Muscle layer of colon (tissue), 2 donors: ENCODE measurements around the gene ARID1B.

Experiments used
- H3K27ac ChIP-seq: one replicate; pipeline ENCODE4 v1.7.0; 2013; ENCODE audit warnings: low read depth, mild to moderate bottlenecking, low read length, moderate library complexity
- H3K27me3 ChIP-seq, 2 donors: one replicate each; pipeline ENCODE4 v1.7.0; 2013; ENCODE audit warnings: low read length in 2 of 2, mild to moderate bottlenecking in 2 of 2; ENCODE audit not compliant: insufficient read depth in 2 of 2, control insufficient read depth in 1 of 2
- H3K36me3 ChIP-seq: one replicate; pipeline ENCODE4 v1.7.0; 2013; ENCODE audit warnings: mild to moderate bottlenecking, low read length; ENCODE audit not compliant: insufficient read depth
- H3K4me1 ChIP-seq: one replicate; pipeline ENCODE4 v1.7.0; 2013; ENCODE audit warnings: mild to moderate bottlenecking, low read length; ENCODE audit not compliant: insufficient read depth
- H3K4me3 ChIP-seq, 2 donors: one replicate each; pipeline ENCODE4 v1.7.0; 2013; ENCODE audit warnings: low read length in 2 of 2, low read depth in 1 of 2, mild to moderate bottlenecking in 1 of 2, moderate library complexity in 1 of 2
- H3K9ac ChIP-seq: one replicate; pipeline ENCODE4 v1.7.0; 2013; ENCODE audit warnings: low read length
- H3K9me3 ChIP-seq: one replicate; pipeline ENCODE4 v1.7.0; 2013; ENCODE audit warnings: mild to moderate bottlenecking, low read length
- donor health status: abdominal sarcoma.
- donor health status: Adenocarcinoma of cecum.

The ARID1B gene

DNA sequence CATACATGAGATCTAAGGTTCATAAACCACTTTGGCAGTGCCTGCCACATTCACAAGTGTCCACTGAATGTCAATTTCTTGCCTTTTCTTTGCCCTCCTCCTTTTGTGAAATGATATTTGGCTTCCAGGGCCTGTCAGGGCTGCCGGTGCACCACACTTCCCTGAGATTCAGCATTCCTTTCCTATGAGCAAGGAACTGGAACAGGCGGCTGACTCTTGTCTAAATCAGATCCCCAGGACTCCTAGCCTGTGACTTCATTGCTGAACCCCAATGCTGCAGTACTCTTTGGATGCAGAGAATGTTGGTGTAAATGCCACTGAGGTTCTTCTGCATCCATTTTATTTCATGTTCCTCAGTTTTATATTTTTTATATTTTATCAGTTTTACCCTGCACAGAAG, 172.2 kb downstream of the ARID1B start:
- Histone ChIP-seq H3K4me3 (no peak overlapping the region), H3K9me3 (no peaks in the 10 kb centered on the region), H3K36me3 (no peaks in the 10 kb centered on the region), H3K4me1 (peaks cover 38% of the 10 kb centered on the region), H3K9ac (no peak overlapping the region), H3K27ac (no peak overlapping the region), H3K27me3 (no peaks in the 10 kb centered on the region)

GRCh38 chr6:156950084-156950483, 172.9 kb downstream of the ARID1B start:
- H3K4me3 ChIP-seq, result no peak overlapping the region
- no peak overlapping the region for H3K27ac ChIP-seq
- H3K27me3 ChIP-seq, result no peaks in the 10 kb centered on the region
- H3K9ac ChIP-seq, result no peak overlapping the region
- peaks cover 45% of the 10 kb centered on the region for H3K4me1 ChIP-seq
- no peaks in the 10 kb centered on the region for H3K36me3 ChIP-seq
- no peaks in the 10 kb centered on the region for H3K9me3 ChIP-seq

- Histone ChIP-seq H3K9ac (no peak overlapping the region), H3K4me1 (peaks cover 49% of the 10 kb centered on the region), H3K27ac (no peak overlapping the region)
Observed at GRCh38 chr6:156950531-156950930, 173.4 kb downstream of the ARID1B start.

DNA sequence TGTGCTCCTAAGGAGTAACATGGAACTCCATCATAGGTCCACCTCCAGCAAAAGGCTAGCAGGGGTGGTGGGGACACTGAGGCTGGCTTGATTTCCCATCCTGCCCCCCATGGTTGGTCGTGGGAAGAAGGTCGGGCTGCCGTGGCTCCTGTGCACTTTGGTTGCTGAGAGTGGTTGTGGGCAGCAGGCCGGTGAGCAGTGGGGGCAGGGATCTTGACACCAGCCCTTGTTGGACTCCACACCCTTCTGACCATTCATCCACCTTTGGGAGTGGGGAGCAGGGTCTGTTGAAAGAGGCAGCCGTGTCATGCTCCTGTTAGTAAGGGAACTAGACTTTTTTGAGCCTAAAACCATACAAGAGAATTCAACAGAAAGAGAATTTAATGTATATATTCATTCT, 175.2 kb downstream of the ARID1B start:
- Histone ChIP-seq H3K4me3 (no peak overlapping the region), H3K27me3 (no peaks in the 10 kb centered on the region), H3K9me3 (no peaks in the 10 kb centered on the region), H3K36me3 (no peaks in the 10 kb centered on the region), H3K4me1 (peaks cover 59% of the 10 kb centered on the region), H3K27ac (no peak overlapping the region), H3K9ac (no peak overlapping the region)

More at GRCh38 chr6:156950531-156950930, 173.4 kb downstream of the ARID1B start:
- no peak overlapping the region for H3K4me3 ChIP-seq
- no peaks in the 10 kb centered on the region for H3K9me3 ChIP-seq
- H3K27me3 ChIP-seq, result no peaks in the 10 kb centered on the region
- no peaks in the 10 kb centered on the region for H3K36me3 ChIP-seq

- H3K4me1 ChIP-seq, result peaks cover 66% of the 10 kb centered on the region
- H3K4me3 ChIP-seq, result no peak overlapping the region
- H3K9me3 ChIP-seq, result no peaks in the 10 kb centered on the region
- no peak overlapping the region for H3K9ac ChIP-seq
- H3K27me3 ChIP-seq, result no peaks in the 10 kb centered on the region
- H3K27ac ChIP-seq, result no peak overlapping the region
- H3K36me3 ChIP-seq, result no peaks in the 10 kb centered on the region
Observed at GRCh38 chr6:156953127-156953478, 175.9 kb downstream of the ARID1B start.

GRCh38 chr6:156953479-156954146, 176.4 kb downstream of the ARID1B start:
- H3K27me3 ChIP-seq, result no peaks in the 10 kb centered on the region
- H3K9me3 ChIP-seq, result no peaks in the 10 kb centered on the region
- no peak overlapping the region for H3K27ac ChIP-seq
- H3K4me1 ChIP-seq, result peaks cover 69% of the 10 kb centered on the region
- no peaks in the 10 kb centered on the region for H3K36me3 ChIP-seq
- H3K4me3 ChIP-seq, result peak overlapping the region in 1 of 2 donors; percentile 13
- H3K9ac ChIP-seq, result no peak overlapping the region

DNA sequence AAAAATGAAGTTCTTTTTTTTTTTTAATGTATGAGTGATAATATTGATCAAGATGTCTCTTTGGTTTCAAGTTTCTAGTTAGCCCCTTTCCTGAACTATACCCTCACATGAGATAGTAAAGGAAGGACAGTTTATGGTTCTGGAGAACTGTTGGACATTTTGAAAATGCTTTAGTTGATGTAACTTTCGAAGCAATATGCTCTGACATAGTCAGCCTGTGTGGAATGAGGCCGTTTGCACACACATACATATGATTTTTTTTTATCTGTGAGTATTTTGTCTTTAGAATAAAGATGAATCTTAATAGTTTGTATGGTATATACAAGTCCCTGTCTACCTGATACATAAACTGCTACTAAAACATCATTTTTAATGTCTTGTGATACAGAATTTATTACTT, 177.0 kb downstream of the ARID1B start:
- H3K4me1 ChIP-seq, result peaks cover 63% of the 10 kb centered on the region
- H3K9ac ChIP-seq, result no peak overlapping the region
- H3K27ac ChIP-seq, result no peak overlapping the region
- H3K9me3 ChIP-seq, result no peaks in the 10 kb centered on the region
- H3K36me3 ChIP-seq, result no peaks in the 10 kb centered on the region
- H3K4me3 ChIP-seq, result no peak overlapping the region
- H3K27me3 ChIP-seq, result no peaks in the 10 kb centered on the region

DNA sequence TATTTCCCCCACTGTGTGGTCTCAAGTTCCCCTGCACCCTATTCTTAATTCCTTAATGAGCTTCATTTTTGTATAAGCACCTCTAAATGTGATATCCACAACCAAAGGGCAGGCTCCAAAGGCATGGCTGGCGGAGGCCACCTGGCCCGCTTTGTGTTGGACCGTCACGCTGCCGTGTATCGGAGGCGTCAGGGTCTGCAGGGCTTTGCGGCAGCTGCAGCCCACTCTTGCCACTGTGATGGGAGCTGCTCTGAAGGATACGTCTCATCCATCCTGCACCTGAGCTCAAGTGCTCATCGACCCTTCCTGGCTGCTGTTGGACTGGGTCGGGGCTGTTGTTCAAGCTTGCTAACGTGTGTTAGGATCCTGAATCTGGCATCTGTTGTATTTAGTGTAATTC, 177.6 kb downstream of the ARID1B start:
- Histone ChIP-seq H3K4me3 (no peak overlapping the region), H3K36me3 (no peaks in the 10 kb centered on the region), H3K9me3 (no peaks in the 10 kb centered on the region), H3K27me3 (no peaks in the 10 kb centered on the region), H3K27ac (no peak overlapping the region), H3K4me1 (peaks cover 57% of the 10 kb centered on the region), H3K9ac (no peak overlapping the region)

DNA sequence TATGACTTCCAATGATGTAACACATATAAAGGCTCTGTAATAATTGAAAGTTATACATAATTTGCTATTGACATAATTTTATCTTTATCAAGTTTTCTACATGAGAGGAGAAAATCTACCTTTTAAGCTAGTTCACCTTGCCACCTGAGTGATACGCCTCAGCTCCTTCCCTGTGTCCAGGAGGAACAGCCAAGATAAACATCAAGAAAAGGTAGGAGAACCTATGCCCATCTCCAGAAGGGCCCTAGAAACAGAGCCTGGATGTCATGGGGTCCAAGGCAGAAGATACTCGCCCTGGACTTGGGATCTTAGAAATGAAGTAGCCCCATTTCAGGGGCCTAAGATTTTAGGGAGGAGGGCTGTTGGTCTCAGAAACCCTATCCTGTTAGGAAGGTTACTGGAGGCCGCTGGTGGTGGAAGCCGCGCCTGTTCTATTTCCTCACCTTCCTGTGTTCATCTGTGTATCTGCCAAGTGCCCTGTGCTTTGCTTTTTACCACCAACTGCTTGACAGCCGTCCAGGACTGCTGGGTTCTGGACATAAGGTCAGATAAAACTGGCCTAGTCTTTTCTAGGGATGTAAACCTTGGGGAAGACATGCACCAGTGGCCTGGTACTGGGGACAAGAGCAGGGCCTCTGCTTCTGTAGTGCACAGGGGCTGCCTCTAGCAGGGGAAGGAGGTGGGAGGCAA, 178.5 kb downstream of the ARID1B start:
- Histone ChIP-seq H3K9me3 (no peaks in the 10 kb centered on the region), H3K4me3 (no peak overlapping the region), H3K27me3 (no peaks in the 10 kb centered on the region), H3K4me1 (peaks cover 56% of the 10 kb centered on the region), H3K27ac (peak overlapping the region; percentile 76), H3K36me3 (no peaks in the 10 kb centered on the region), H3K9ac (no peak overlapping the region)

- no peaks in the 10 kb centered on the region for H3K36me3 ChIP-seq
- no peak overlapping the region for H3K4me3 ChIP-seq
- H3K9me3 ChIP-seq, result no peaks in the 10 kb centered on the region
- peaks cover 56% of the 10 kb centered on the region for H3K4me1 ChIP-seq
- H3K27ac ChIP-seq, result peak overlapping the region; percentile 76
- no peaks in the 10 kb centered on the region for H3K27me3 ChIP-seq
- no peak overlapping the region for H3K9ac ChIP-seq
Observed at GRCh38 chr6:156956286-156956685, 179.1 kb downstream of the ARID1B start.

DNA sequence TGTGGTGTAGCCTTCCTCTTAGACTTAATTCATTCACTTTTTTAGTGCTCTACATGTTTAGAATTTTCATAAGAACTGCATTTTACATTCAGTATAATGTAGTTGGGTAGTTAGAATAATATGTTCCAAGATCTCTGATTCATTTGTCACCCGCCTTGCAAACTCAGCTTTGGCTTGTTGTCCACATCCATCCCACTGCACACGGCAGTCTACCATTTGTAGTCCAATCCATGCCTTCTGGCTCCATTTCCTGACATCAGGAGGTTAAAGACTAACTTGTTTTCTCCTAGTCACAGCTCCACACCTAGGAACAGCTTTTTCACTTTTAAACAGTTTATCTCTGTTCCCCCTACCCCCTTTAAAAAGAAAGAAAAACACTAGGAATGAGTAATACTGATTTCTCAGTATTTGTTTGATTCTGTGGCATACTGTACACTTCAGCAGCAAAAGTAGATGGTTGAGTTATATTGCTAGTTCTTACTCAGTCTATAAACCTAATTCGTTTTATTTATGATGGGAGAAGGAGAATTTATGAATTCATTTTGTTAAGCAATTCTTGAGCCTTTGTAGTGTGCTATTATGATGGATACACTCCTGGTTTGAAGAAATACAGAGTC, 180.9 kb downstream of the ARID1B start:
- H3K9ac ChIP-seq, result no peak overlapping the region
- H3K4me3 ChIP-seq, result no peak overlapping the region
- H3K27me3 ChIP-seq, result no peaks in the 10 kb centered on the region
- peaks cover 52% of the 10 kb centered on the region for H3K4me1 ChIP-seq
- H3K36me3 ChIP-seq, result no peaks in the 10 kb centered on the region
- H3K9me3 ChIP-seq, result no peaks in the 10 kb centered on the region
- H3K27ac ChIP-seq, result no peak overlapping the region
